ENCODE results near the gene APOL1. TPM values are rescaled to one million over a fixed set of nuclear protein-coding genes. Genes with fewer than 3 reads are reported as not detected.
A peak's percentile ranks its signal among the peaks of the same experiment; 100 is the strongest.

The APOL1 gene
- total and polyA plus RNA-seq, 3 donors from 2014 or later: 5.0 to 24.4 (median 9.4) TPM

DNA sequence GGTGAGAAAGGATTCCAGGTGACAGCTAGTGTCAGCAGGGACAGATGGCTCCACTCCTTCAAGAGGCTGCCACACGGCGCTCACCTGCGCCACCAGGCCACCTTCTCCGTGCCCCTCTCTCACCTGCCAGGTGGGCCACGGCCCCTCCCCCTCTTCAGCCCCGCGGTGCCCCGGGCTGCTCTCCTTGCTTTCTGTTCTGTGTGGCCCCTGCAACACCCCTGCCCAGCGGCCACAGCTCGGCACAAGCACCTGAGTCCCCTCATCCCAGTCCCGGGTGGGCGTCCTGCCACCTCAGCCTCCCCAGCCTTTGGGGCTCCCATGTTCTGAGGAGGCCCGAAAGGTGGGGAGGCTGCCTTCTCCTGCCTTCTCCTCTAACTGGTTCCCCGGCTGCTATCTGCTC is 46.4 kb downstream of the APOL1 start:
- H3K27ac ChIP-seq: no peak overlapping the region
- no peaks in the 10 kb centered on the region for H3K27me3 ChIP-seq
- TF ChIP-seq, protein P1, sequence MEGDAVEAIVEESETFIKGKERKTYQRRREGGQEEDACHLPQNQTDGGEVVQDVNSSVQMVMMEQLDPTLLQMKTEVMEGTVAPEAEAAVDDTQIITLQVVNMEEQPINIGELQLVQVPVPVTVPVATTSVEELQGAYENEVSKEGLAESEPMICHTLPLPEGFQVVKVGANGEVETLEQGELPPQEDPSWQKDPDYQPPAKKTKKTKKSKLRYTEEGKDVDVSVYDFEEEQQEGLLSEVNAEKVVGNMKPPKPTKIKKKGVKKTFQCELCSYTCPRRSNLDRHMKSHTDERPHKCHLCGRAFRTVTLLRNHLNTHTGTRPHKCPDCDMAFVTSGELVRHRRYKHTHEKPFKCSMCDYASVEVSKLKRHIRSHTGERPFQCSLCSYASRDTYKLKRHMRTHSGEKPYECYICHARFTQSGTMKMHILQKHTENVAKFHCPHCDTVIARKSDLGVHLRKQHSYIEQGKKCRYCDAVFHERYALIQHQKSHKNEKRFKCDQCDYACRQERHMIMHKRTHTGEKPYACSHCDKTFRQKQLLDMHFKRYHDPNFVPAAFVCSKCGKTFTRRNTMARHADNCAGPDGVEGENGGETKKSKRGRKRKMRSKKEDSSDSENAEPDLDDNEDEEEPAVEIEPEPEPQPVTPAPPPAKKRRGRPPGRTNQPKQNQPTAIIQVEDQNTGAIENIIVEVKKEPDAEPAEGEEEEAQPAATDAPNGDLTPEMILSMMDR (IDR thresholded peaks at IDR 0.05): no peak
- TF ChIP-seq POLR2A (IDR thresholded peaks at IDR 0.05): no peak
- 86 to 97% methylated on average over 11 to 14 of the region's 14 CpGs for WGBS, 2 donors
- H3K4me1 ChIP-seq: no peaks in the 10 kb centered on the region
- no peaks in the 10 kb centered on the region for H3K36me3 ChIP-seq (ENCODE audit: low read depth, missing control alignments)
- intact Hi-C loops (cut with DNase I; ENCODE audit: low total_unique reads): no loop called here
- no peak for DNase-seq
- H3K4me3 ChIP-seq: no peak overlapping the region
- no peaks in the 10 kb centered on the region for H3K9me3 ChIP-seq

DNA sequence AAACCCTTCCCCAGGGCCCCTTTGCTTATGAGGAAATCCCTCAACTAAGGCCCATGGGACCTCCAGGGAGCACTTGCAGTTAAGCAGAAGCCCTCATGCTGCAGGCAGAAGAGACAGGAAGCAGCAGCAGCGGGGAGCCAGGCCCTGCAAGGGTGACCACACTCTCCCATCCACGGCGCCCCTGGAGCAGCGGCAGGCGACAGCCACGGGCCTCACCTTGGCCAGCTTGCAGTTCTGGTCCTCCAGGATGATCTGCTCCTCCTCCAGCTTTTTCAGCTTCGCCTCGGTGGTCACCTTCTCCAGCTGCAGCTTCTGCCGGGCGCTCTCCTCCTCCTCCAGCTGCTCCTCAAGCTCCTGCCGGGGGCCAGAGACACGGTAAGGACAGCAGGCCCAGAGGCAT is 47.0 kb downstream of the APOL1 start:
- TF ChIP-seq, protein P1 (IDR thresholded peaks at IDR 0.05): no peak
- TF ChIP-seq POLR2A (IDR thresholded peaks at IDR 0.05): no peak
- 86% methylated on average over 12 of the region's 12 CpGs; no CpG with 5 or more reads in 1 of the 2 donors for WGBS, 2 donors
- intact Hi-C loops (cut with DNase I; ENCODE audit: low total_unique reads): loop anchor here (5.0 kb wide), 1 partner anchor 172 kb away; no protein-coding TSS in a partner anchor
- Histone ChIP-seq H3K4me1 (no peaks in the 10 kb centered on the region), H3K27ac (no peak overlapping the region), H3K36me3 (ENCODE audit: low read depth, missing control alignments) (no peaks in the 10 kb centered on the region), H3K9me3 (no peaks in the 10 kb centered on the region), H3K27me3 (no peaks in the 10 kb centered on the region), H3K4me3 (no peak overlapping the region)
- no peak for DNase-seq

DNA sequence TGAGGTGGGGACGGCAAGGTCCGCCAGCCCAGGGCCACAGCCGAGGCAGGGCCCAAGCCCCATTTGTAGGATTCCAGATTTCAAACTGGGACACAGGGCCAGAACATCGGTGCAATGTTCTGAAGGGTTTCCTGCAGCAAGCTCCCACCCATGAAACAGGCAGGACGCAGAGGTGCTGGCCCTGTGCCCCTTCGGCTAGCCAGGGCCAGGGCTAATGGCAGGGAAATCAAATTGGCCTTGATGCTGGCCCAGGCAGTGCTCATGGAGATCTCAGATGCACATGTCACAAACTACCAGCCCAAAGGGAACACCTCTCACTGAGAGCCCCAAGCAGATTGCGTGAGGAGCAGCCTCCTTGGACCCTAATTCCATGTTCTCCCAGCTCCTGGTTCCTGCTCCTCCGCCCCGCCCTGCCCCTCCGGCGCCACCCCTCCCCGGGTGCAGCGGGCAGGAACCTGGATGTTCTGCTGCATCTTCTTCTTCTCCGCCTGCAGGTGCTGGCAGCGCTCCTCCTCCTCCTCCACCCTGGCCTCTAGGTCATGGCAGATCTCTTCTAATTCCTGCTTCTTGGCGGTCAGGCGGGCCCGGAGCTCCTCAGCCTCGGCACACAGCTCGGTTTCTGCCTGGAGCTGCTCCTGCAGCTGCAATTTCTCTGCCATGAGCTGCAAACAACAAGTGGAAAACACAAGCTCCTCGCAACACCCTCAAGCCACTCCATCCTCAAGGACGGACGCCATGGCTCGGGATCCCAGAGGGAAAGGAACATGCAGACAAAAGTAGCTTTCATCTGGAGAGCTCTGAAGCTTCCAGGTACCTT is 47.7 kb downstream of the APOL1 start:
- H3K36me3 ChIP-seq (ENCODE audit: low read depth, missing control alignments): no peaks in the 10 kb centered on the region
- no peak overlapping the region for H3K4me3 ChIP-seq
- WGBS, 2 donors: 89 to 91% methylated on average over 14 to 24 of the region's 24 CpGs
- TF ChIP-seq POLR2A (IDR thresholded peaks at IDR 0.05): no peak
- TF ChIP-seq, protein P1 (IDR thresholded peaks at IDR 0.05): no peak
- no peaks in the 10 kb centered on the region for H3K9me3 ChIP-seq
- no peaks in the 10 kb centered on the region for H3K4me1 ChIP-seq
- no peaks in the 10 kb centered on the region for H3K27me3 ChIP-seq
- intact Hi-C loops (cut with DNase I; ENCODE audit: low total_unique reads): loop anchor here (5.0 kb wide), 1 partner anchor 172 kb away; no protein-coding TSS in a partner anchor
- no peak overlapping the region for H3K27ac ChIP-seq
- no peak for DNase-seq

DNA sequence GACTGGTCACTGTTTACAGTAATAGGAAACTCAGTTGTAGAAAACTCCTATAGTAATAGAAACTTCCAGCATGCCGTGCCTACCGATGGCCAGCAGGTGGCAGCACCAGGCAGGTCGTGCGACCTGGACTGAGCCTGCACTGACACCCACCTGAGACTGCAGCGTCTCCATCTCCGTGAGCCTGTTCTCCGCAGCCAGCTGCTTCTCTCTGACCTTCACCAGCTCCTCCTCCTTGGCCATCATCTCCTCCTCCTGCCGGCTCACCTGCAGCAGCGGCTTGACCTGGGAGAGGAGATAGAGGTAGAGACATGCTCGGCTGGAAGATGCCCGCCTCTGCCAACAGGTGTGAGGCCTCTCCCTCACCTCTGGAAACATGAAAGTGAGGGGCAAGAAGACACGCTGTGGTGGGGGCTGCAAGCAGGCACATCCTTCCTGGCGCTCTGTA is 48.5 kb downstream of the APOL1 start:
- intact Hi-C loops (cut with DNase I; ENCODE audit: low total_unique reads): loop anchor here (5.0 kb wide), 1 partner anchor 171 kb away; no protein-coding TSS in a partner anchor
- Histone ChIP-seq H3K27me3 (no peaks in the 10 kb centered on the region), H3K9me3 (no peaks in the 10 kb centered on the region), H3K27ac (no peak overlapping the region), H3K4me3 (no peak overlapping the region), H3K4me1 (no peaks in the 10 kb centered on the region), H3K36me3 (ENCODE audit: low read depth, missing control alignments) (no peaks in the 10 kb centered on the region)
- WGBS, 2 donors: 35 to 40% methylated on average over 7 to 13 of the region's 13 CpGs
- TF ChIP-seq, protein P1 (IDR thresholded peaks at IDR 0.05): peak; percentile 95 to 98 (median 97)
- TF ChIP-seq POLR2A (IDR thresholded peaks at IDR 0.05): no peak
- peak; percentile 81 for DNase-seq

Measured in testis (tissue), 3 donors.